Occipital lobe (tissue), 2 donors: ENCODE results near the gene DESI1. TPM values are rescaled to one million over a fixed set of nuclear protein-coding genes. Genes with fewer than 3 reads are reported as not detected.
"Not testable (repeated sequence)": the region's sequence is repeated elsewhere in the genome, so short reads cannot be mapped to it uniquely, and the experiment has no call there.

Experiments
- DNase-seq: peaks from one replicate; lab custom pipeline; 2025; lab: John Stamatoyannopoulos, UW
- total RNA-seq: library from RNA; depleted of rRNA; stranded (reverse); fragments of >200 nt; gene quantifications from one replicate; pipeline ENCODE4 v1.2.3, GENCODE V29; 2014

The DESI1 gene
- total RNA-seq, 1 donor from 2014 or later, result 18.1 TPM

GRCh38 chr22:41587347-41587723, 33.5 kb downstream of the DESI1 start:
- no peak for DNase-seq

DNA sequence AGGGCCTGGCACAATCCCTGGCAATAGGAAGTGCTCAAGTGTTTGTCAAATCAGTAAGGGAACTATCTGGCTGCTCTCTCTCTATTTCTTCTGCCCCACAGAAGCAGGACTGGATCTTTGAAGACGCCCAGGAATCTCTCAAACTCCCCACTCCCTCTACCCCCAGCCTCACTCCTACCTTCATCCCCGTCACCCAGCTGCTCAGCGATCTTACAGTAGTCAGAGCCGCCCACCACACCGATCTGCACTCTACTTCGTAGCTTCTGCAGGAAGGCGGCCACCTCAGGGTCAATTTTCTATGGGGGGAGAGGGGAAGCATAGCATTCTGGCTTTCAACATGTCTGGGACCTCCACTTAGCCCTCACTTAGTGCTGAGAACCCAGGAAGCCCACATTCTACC, 34.9 kb downstream of the DESI1 start:
- no peak for DNase-seq

DNA sequence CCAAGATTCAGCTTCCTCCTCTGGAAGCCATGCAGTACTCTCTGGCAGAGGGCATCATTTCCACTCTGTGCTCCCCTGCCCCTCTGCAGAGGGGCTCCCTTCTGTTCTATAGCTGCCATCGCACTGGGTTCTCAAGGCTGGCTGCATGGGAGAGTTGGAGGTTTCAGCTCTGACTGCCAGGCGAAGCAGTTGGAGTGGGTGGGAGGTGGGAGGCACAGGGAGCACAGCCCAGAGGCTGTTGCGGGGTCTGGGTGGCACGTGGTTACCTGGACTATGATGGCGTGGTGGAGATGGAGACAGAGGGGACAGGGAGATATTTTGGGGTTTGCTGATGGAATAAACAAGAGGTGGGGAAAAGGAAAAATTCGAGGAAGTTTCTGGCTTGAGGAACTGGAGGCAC, 36.0 kb downstream of the DESI1 start:
- no peak for DNase-seq

GRCh38 chr22:41582694-41583093, 38.1 kb downstream of the DESI1 start:
- no peak for DNase-seq

- DNase-seq, result no peak
Observed at GRCh38 chr22:41579997-41580355, 40.9 kb downstream of the DESI1 start.

DNA sequence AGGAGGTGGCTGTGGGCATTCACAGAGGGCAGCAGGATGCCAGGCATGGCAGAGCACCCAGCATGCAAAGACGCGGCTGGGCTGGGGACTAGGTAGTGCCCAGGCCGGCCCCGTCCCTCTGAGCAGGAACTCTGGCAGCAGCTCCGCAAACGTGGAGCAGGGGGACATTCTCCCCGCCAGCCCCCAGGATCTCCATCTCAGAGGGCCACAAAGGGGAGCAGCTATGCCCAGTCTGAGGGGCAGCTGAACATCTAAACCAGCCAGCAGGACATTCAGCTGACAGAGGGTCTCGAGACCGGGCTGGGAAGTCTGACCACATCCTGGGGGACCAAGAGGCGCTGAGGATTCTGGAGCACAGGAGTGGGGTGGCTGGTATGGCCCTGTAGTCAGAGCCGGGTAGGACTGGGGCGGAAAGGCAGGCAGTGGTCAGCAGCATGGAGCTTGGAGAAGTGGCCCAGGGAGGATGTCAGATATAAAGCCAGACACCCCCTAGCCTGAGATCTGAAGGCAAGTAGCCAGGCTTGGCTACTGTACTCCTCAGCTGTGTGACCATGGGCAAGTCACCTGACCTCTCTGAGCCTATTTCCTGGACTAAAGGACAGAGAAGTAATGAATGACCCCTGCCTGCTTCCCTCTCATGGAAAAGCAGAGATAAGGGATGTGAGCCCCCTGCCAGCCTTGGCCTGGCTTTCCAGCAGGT, 41.4 kb downstream of the DESI1 start:
- DNase-seq, result no peak

- DNase-seq, result no peak
Observed at GRCh38 chr22:41578818-41579217, 42.0 kb downstream of the DESI1 start.

GRCh38 chr22:41578114-41578513, 42.7 kb downstream of the DESI1 start:
- no peak for DNase-seq

GRCh38 chr22:41576877-41577276, 44.0 kb downstream of the DESI1 start:
- no peak for DNase-seq

DNA sequence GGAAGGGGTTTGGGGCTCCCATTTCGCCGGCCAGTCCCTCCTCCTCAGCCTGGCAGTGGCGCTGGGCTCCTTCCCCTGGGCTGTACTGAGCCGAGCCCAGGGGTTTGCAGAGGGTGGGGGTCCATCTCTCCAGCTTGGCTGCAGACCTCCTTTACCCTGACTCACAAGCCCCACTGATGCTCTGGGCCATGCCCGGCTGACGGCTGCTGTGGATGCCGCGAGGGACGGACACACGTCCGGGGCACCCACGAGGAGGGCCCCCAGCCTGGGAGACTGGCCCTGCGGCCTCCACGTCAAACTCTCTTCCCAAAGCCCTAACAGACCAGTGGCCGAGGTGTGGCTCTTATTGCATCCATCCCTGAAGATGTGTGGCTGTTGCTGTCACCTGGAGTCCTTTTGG, 45.3 kb downstream of the DESI1 start:
- DNase-seq, result no peak

DNA sequence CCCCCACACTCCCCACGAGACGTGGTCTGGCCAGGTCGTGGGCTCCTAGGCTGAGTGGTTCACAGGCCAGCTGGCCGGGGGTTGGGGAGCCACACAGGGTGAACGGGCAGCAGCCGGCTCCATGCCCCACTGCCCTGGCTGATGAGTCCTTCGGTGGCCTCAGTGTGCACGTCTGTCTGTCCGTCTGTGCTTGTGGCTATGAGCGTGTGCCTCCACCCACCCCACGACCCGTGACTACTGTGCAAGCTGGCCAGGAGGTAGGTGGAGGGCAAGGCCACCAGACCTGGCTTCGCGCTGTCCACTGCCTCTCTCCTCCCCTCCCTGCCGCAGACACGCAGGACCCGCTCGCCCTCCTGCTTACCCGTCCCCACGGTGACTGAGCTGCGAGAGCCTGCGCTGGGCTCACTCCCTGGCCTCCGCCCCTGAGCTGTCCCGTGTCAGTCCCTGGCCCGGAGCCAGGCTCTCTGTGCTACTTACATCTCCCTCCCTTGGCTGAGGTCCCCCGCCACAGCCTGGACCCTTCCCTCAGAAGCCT, 45.9 kb downstream of the DESI1 start:
- DNase-seq, result no peak

DNA sequence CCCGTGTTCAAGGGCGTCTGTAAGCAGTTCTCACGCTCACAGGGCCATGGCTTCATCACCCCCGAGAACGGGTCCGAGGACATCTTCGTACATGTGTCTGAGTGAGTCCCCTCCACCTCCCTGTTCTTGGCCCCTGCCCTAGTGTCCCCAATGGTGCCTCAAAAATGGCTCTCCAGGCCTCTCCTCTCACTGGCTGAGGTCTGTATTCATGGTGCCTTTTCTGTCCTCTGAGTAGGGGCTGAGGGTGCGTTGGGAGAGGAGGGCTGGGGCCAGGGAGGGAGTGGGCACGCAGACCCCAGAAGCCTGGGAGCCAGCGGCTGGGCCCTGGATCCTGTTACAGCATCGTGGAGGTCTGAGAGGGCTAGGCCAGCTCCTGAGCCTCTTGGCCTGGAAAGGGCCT, 47.2 kb downstream of the DESI1 start:
- no peak for DNase-seq

GRCh38 chr22:41572305-41572704, 48.5 kb downstream of the DESI1 start:
- not testable (repeated sequence) for DNase-seq

- DNase-seq, result no peak
Observed at GRCh38 chr22:41571786-41572185, 49.1 kb downstream of the DESI1 start.

DNA sequence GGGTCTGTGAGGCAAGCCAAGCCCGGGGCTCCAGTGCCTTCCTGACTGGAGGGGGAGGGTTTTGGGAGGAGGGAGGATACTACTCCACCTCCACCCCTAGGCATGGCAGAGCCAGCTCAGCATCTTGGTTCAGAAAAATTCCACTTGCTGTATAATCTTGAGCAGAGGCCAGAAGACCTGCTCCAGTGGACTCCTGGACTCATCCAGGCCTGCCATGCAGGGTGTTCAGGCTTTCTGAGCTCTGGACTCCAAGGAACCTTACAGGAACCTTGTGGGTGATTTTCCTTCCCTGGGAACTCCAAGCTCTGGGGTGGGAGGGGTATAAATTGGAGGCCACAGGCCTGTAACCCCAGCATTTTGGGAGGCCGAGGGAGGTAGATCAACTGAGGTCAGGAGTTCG, 50.6 kb downstream of the DESI1 start:
- no peak for DNase-seq

- no peak for DNase-seq
Observed at GRCh38 chr22:41568811-41569210, 52.0 kb downstream of the DESI1 start.

DNA sequence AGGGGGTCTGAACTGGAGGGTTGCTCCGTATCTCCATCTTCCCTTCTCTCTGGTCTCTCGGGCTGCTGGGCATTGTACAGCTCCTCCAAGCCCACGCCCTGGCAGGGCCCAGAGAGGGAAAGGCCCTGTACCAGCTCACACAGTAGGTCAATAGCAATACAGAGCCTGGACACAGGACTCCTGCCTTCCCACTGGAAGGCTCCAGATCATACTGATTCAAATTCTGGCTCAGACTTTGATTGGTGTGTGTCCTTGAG, 53.4 kb downstream of the DESI1 start:
- DNase-seq, result no peak

DNA sequence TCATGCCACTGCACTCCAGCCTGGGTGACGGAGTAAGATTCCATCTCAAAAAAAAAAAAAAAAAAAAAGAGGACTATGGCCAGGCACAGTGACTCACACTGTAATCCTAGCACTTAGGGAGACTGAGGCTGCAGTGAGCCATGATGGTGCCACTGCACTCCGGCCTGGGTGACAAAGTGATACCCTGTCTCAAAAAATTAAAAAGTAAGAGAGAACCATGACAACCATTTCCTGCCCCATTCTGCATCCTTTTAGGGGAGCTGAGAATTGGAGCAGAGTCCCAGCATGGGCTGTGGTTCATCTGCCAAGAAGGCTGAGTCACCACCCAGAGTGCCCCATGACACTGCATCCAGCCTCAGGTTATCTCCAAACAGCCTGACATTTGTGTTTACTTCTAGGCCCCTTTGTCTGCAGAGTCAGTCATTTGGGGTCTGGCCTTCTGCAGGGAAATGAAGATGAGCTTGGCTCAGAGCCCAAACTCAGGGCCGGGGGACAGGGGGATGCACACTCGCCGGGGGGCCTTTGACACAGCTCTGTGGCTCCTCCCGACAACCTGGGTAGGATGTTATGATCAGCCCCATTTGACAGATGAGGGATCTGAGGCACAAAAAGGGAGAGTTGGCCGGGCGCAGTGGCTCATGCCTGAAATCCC, 55.3 kb downstream of the DESI1 start:
- DNase-seq, result peak; percentile 22

DNA sequence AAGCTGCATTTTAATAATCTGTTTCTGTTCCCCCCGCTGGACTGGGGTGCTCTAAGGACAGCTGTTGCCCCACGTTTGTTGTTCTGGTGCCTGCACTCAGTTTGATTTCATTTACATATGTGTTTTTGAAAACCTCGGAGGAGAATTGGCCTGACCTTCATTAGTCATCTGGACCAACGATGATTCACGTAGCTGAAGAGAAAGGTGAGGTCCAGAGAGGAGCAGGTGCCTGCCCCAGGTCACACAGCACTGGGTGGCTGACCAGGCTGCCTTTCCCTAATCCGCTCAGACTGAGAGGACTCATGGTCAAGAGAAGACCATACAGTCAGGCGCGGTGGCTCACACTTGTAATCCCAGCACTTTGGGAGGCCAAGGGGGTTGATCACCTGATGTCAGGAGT, 56.3 kb downstream of the DESI1 start:
- no peak for DNase-seq

DNA sequence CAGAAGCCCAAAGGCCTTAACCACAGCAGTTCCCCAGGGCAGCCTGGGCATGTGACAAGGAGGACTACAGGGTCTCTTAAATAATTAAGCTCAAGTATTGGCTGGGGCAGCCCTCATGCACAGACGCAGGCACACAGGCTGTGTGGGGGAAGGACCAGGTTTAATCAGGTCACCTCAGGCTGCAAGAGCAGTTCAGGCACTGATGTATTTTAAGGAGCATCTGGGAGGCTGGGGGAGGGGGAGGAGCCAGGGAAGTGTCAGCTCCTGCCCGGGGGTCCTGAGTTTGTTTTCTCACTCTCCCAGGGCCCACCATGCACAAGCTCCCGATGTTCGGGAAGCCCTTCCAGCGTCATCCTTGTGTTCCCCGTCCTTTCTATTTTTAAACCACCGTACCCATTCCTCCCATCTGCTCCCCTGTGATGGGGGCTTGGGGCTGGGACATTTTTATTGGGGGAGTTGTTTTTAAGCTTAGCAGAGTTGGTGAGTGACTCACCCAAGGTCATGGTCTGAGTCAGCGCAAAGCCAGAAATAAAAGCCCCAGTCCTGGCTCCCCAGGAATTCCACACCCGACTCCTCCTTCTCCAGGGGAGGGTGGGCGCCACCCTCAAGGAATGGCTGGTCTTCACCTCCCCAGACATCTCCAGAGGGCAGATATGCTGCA, 57.7 kb downstream of the DESI1 start:
- DNase-seq, result no peak

DNA sequence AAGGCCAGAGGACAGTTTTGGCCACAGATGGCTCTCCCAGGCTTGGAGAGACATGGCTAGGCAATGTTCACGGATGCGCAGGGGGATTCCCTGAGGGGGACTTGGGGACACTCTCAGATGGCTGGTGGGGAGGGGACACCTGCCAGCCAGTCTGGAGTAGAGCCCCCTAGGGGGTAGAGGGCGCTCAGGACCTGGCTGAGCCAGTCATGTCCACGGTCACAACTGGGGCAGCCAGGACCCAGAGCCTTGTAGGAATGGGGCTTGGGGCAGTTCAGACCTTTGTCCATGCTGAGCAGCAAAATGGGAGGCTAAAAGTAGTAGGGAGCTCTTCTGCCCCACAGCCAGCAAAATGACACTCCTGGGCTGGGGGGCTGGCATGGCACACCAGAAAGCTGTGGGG, 58.4 kb downstream of the DESI1 start:
- DNase-seq, result no peak

DNA sequence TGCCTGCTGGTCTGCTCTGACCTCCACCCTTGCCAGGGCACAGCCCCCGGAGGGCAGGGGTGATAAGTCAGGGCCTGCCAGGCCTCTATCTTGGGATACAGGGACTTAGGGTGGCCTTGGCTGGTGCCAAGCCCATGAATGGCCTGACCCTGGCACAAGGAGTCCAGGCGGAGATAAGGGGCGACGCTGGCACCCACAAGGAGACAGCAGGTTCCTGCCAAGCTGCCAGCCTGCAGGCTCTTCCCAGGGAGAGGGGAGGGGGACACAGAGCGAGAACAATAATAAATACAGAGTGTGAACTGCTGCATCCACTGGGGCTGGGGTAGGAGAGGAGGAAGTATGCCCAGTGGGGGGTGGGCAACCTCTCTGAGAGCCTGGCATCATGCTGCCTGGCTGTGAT, 59.1 kb downstream of the DESI1 start:
- no peak for DNase-seq

- DNase-seq, result no peak
Observed at GRCh38 chr22:41561335-41561734, 59.5 kb downstream of the DESI1 start.
